ENCODE measurements around the gene ELL3.

GRCh38 chr15:43749690-43750345 lies 26.9 kb downstream of the ELL3 start:
- TF ChIP-seq MAX (IDR thresholded peaks at IDR 0.05), result no peak
- TF ChIP-seq EP300 (IDR thresholded peaks at IDR 0.05; ENCODE audit: borderline replicate concordance), result no peak
- no peak for TF ChIP-seq CEBPB (IDR thresholded peaks at IDR 0.05)
- TF ChIP-seq TAF1 (IDR thresholded peaks at IDR 0.05; ENCODE audit: low read depth), result no peak
- no peak for TF ChIP-seq YY1 (IDR thresholded peaks at IDR 0.05; ENCODE audit: low read depth)
- no peak for TF ChIP-seq RAD21 (IDR thresholded peaks at IDR 0.05; ENCODE audit: low read depth)
- TF ChIP-seq CREB1 (IDR thresholded peaks at IDR 0.05; ENCODE audit: low read depth), result no peak
- TF ChIP-seq REST (IDR thresholded peaks at IDR 0.05; ENCODE audit: low read depth), result no peak
